ENCODE results near the gene DECR2.
"Not testable (repeated sequence)": the region's sequence is repeated elsewhere in the genome, so short reads cannot be mapped to it uniquely, and the experiment has no call there.

DNA sequence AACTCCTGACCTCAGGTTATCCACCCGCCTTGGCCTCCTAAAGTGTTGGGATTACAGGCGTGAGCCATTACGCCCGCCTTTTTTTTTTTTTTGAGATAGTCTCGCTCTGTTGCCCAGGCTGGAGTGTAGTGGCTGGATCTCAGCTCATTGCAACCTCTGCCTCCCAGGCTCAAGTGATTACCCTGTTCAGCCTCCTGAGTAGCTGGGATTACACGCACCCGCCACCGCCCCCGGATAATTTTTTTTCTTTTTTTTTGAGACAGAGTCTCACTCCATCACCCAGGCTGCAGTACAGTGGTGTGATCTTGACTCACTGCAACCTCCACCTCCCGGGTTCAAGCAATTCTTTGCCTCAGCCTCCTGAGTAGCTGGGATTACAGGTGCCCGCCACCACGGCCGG is 20.5 kb downstream of the DECR2 start:
- not testable (repeated sequence) for TF ChIP-seq CTCF (IDR thresholded peaks at IDR 0.05; ENCODE audit: low read depth, low read length, missing input control); SP1 (IDR thresholded peaks at IDR 0.05); RAD21 (IDR thresholded peaks at IDR 0.05); YY1 (IDR thresholded peaks at IDR 0.05); ZBTB33 (IDR thresholded peaks at IDR 0.05); GABPA (IDR thresholded peaks at IDR 0.05 in 1 of 2, conservative IDR thresholded peaks at IDR 0.05 in 1 of 2); FOXA1 (IDR thresholded peaks at IDR 0.05)
- TF ChIP-seq, protein P1, sequence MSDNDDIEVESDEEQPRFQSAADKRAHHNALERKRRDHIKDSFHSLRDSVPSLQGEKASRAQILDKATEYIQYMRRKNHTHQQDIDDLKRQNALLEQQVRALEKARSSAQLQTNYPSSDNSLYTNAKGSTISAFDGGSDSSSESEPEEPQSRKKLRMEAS (IDR thresholded peaks at IDR 0.05): not testable (repeated sequence)
- TF ChIP-seq, protein P2, sequence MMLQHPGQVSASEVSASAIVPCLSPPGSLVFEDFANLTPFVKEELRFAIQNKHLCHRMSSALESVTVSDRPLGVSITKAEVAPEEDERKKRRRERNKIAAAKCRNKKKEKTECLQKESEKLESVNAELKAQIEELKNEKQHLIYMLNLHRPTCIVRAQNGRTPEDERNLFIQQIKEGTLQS (IDR thresholded peaks at IDR 0.05): not testable (repeated sequence)

Data from liver (tissue), 3 donors.